HG03039 (cell line): ENCODE measurements around the gene GGACT.
A peak's percentile ranks its signal among the peaks of the same experiment; 100 is the strongest.
"Not testable (repeated sequence)": the region's sequence is repeated elsewhere in the genome, so short reads cannot be mapped to it uniquely, and the experiment has no call there.

ENCODE experiments used
- ATAC-seq: cut with Tn5 transposase; IDR thresholded peaks from one replicate; pipeline ENCODE4 v1.9.1; 2021; ENCODE audit warnings: mild to moderate bottlenecking, moderate library complexity; ENCODE audit not compliant: unreplicated experiment

Gene GGACT

DNA sequence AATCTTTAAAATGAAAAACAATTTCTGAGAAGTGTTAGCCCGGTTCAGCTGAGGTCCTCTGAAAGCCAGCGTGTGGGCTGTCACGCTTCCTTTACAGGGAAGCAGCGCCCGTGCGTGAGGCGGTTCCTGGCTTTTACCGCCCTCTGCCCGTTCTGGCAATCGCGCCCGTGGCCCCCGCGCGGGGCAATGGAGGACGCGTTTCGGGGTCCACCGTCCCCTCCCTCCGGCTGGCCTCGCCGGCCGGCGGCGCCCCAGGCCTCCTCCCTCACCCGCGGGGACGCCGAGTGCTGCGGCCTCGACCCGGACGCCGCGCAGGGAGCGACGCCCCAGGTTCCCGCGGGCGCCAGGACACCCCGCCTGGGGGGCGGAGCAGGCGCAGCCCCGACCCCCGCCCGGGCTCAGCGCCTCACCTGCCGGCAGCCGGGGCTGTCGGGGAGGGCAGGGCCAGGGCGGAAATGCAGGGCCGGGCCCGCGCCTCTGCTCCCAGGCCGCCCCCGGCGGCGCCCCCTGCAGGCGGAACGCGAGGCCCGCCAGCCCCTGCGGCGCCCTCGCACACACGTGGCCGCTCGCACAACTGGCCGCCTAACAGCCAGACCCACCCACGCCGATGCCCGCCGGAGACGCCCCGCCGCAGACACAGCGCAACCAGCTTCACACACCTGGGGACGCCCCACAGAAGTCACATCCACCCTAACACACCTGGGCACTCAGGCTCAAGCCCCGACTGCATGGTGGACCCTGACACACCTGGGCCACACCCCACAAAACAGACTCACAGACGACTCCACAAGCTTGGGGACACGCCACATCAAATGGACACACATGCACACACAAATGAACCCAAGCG lies at the start of gene GGACT:
Gene GGACT (minus strand): TSS at position 459 of the 847 bp plus-strand sequence. CDS start 56,198 bp downstream, outside the sequence.
- ATAC-seq = peak; percentile 96

DNA sequence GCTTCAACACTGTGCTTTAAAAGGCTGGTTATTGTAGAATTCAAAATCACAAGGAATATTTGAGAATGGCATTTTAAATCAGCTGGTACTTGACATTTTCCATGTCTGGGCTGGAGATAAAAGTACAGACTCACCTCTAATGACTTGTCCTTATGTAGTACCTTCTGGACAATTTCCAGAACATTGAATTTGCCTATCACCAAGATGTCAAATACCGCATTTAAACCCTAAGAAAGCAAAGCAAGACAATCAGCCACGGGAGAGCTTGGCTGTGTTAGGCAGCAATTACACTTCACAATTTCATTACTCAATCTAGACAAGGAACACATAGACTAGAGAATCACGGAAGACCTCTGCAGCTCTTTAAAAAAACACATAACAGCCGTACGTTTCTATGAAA lies 49.2 kb upstream of the GGACT start:
- ATAC-seq = no peak

DNA sequence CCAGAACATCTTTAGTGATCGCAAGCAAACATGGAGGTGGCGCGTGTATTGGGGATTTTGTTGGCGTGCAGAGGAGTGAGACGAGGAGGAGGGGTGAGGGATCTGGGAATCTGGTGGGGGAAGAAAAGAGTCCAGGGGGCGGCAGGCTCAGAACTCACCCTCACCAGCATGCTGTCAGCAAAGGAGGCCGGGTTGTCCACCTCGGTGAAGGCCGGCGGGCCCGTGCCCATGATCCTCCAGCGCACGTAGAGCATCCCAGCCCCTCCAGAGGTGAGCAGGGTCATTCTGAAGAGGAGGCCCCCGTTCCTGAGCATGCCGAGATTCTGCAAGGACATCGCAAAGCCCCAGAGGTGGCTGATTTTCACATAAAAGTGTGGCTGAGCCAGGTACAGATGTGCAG lies 48.8 kb upstream of the GGACT start:
- ATAC-seq = no peak

DNA sequence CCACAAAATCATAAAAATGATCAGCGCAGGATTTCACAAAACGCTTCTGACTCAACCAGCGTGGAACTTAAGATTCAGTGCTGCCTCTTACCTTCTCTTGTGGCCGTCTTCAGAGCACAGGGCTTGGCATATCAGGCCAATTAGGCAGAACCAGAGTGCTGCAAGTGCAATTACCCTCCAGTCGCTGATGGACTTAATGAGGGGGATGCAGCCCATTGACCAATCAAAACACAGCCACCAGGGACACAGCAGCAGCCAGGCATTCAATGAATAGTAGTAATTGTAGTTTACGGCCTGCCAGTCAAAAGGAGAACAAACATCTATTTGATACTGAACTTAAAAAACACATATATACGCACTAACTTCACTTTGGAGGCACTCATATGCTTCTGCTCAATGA lies 47.9 kb upstream of the GGACT start:
- no peak for ATAC-seq

DNA sequence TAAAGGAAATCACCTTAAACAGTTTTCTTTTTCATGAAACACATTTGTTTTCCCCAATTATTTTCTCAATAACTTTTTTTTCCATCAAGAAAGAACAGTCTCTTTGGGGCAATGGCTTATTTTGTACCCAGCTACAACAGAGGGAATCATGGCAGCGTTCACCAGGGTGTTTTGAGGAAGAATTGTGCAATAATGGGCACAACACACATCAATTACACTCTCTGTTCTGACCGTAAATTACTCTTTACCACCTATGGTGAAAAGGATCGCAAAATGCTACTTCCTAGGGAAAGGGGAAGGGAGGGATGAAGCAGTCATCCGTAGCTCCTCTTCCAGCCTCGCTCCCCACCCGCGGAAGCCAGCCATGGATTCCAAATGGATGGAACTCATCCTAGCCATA lies 47.4 kb upstream of the GGACT start:
- no peak for ATAC-seq

DNA sequence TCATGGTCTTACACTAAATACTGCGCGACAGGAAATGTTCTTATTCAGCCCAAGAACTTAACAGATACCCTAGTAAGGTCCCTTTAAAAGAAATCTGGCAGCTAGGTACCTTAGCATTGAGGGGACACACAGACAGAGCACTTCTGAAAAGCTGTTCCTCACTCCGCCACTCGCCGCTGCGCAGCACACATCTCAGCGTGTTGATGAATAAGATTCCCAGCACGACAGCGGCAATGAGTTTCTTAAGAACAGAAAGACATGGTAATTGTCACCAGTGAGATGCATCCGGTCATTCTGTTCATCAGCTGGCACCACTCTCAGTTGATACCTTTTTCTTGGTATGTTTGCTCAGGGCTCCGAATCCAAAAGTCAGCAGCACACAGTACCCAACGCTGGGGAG lies 46.1 kb upstream of the GGACT start:
- ATAC-seq = no peak

DNA sequence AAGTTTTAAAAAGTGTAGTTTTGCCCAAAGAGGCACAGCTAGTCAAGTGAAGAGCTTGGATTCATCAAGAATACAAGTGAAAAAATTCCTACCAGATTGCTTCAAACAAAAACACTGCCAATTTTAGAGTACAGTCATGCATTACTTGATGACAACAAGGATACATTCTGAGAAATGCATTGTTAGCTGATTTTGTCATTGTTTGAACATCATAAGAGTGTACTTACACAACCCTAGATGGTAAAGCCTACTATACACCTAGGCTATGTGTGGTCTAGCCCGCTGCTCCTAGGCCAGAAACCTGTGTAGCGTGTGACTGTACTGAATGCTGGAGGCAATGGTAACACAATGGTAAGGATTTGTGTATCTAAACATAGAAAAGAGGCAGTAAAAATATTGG lies 44.9 kb upstream of the GGACT start:
- no peak for ATAC-seq

DNA sequence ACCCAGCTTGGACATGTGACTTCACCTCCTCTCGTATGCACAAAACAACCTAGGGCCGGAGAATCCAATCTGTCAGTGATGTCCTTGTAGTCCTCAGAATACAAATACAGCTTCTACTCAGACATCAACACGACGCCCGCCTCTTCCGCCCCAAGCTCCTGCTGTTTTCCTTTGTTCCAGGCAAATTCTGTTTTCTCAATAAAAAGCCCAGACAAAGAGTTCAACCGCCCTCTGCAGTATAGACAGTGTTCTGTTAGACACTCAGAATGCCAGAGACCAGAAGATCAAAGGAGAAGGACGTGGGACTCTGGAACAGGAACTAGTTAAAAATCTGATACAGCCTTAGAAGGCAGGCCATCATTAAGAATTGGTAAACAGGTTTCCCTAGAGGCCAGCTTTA lies 42.0 kb upstream of the GGACT start:
- ATAC-seq = no peak

DNA sequence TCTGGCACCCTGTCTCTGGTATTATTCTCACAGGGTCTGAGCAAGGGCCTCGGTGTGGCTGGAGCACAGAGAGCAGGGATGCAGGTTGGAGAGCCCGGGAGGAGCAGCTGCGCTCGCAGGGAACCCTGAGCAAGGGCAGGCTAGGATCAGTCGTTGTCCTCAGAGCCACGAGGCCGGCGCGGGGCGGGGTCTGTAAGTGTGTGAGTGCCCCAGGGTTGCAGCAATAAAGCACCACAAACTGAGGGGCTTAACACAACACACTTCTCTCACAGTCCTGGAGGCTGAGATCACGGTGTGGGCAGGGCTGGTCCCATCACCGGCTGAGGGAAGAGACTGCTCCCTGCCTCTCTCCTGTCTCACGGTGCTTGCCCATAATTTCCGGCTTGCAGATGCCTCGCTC lies 38.5 kb upstream of the GGACT start:
- no peak for ATAC-seq

DNA sequence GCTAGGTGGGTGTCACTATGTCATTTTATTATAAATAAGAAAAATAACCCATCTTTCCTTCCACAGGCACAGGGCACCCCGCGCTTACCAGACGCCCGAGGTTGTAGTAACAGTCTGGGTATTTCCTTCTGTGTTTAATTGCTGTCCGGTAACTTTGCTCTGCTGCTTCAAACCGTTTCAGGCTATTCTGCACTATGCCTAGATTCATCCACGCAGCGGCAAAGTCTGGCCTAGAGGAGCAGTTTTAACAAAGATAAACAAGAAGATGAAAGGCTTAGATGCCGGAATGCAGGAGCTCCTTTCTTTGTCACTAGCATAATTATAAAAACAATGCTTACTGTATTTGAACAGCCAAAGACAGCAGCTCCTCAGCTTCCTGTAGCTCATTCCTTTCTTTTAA lies 36.9 kb upstream of the GGACT start:
- ATAC-seq = no peak

DNA sequence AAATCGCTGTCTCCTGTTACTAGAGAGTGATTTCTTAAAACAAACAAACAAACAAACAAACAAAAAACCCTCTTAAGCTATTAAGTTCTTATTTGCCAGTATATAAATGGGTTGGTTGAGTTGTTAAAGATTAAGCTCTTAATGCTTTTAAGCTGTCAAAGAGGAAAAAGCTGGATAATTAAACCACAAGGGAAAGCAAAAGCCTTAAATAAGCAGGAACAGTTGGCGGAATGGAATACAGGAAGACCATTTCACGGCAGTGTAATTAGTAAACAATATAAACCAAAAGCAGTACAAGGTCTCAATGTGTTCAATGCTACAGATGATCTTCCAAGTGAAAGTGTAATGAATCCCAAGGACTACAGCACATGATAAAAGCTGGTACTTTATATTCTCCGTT lies 32.2 kb upstream of the GGACT start:
- ATAC-seq = no peak

DNA sequence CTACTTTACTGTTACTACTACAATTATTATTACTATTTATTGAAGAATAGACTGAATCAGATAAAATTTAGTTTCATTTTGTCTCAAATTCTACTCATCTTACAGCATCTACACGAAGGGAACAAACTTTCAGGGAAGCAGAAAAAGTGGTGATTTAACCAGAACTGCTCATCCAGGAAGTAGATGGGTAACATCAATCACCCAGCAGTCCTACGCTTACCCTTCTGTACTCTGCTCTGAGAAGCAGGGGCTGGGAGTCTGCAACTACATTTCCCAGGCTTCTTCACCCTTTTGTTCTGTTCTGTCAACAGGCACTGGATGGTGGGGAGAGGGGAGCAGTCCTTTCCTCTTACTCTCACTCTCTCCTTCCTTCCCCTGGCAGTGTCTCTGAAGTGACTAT lies 31.4 kb upstream of the GGACT start:
- ATAC-seq = no peak

DNA sequence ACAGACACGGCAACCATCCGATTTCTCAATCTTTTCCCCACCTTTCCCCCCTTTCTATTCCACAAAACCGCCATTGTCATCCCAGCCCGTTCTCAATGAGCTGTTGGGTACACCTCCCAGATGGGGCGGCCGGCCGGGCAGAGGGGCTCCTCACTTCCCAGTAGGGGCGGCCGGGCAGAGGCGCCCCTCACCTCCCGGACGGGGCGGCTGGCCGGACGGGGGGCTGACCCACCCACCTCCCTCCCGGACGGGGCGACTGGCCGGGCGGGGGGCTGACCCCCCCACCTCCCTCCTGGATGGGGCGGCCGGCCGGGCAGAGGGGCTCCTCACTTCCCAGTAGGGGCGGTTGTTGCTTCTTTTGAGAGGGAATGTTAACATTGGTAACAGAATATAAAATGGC lies 30.3 kb upstream of the GGACT start:
- not testable (repeated sequence) for ATAC-seq

DNA sequence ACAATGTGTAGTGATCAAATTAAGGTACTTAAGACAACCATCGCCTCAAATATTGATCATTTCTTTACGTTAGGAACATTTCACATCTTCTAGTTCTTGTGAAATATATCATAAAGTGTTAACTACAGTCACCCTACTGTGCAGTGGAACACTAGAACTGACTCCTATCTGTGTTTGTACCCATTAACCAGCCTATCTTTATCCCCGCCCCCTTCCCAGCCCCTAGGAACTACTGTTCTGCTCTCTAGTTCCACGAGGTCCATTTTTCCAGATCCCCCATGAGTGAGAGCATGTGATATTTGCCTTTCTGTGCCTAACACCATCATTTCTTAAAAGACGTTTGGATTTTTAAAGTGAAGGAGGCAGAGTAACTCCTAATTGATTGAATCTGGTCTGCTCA lies 24.4 kb upstream of the GGACT start:
- no peak for ATAC-seq

DNA sequence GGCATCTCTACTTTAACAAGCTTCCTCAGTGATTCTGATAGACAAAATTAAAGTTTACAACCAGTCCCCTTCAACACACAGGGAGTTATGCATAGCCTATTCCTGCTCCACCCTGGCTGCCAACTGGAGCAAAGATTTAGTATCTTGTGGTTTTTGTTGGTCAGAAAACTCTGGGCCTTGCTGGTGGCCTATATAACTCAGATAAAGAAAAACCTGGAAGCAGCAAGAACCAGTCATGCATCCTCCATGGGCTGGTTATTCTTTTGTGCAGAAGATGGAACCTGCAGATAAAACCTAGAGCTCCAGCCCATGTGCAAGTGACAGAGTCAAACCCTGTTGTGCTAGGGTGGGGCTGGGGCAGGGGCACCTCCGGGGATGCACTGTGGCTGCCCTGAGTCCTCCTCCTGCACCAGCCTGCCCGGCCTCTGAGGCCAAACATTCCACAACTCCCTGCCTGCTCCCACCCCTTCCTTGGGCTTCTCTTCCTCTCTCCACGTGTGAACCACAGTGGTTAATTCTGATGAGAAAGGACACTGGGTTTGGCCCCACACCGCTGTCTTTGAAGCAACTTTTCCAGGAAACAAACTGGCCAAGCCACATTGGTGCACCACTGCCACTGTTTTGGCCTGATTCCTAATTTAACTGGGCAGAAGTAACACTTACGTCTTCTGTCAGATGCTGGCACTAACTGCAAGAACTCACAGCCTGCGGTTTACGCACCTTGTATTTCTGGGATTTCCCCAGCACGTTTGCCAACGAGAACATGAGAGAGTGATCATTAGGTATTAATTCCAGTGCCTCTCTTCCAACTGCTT lies 23.3 kb upstream of the GGACT start:
- no peak for ATAC-seq

DNA sequence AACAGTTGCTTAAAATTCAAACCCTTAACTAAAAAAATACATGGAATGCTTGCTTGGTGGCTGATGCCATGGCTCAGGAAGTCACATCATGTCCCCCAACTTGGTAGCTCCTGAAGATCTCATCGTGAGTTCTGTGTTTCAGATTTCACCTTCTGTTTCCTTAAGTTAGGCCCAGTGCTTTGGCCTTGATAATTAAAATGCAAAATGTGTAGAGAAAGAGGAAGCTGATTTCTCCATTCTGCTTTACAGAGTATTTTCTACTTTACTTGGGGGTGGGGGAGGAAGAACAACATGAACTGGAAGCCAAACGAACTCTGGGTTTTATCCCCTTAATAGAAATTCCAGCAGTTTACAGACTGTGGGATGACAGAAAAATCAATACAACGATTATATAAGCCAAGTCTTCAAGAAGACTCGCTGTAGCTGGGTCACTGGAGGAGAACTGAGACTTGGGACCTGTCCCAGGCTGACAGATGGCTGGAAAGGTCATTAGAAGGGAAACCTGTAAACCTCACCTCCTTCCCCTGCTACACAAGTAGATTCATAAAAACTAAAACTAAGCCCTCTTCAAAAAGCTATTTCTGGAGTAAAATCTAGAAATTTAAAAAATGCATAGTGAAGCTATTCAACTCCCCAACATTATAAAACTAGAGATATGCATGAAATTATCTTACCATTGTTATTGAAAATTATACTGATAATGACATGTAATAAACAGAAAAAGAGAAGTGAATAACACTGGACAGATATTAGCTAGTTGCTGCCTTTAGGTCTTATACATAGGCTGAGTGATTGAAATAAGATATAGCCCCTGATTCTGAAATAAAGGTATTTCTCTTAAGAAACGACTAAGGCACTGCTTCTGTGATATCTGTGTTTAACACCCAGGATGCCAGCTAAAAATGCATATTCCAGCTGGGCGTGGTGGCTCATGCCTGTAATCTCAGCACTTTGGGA lies 22.1 kb upstream of the GGACT start:
- ATAC-seq = no peak

DNA sequence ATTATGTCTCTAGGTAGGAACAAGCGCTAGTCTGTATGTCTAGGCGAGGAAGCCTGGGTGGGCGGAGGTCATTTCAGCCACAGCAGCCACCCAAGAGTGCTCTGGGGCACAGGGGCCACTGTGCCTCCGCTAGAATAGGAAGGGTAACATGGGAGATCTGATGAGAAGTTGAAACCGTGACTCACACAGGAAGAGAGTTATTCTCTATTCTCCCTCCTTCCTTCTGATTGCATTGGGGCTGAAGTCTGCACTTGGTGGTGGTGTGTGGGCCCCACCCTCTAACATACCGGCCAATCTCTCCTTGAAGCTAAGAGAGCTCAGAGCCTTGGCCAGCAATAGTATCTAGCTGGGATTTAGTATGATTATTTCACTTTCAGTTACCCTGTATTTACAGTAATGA lies 20.3 kb upstream of the GGACT start:
- peak; percentile 76 for ATAC-seq

DNA sequence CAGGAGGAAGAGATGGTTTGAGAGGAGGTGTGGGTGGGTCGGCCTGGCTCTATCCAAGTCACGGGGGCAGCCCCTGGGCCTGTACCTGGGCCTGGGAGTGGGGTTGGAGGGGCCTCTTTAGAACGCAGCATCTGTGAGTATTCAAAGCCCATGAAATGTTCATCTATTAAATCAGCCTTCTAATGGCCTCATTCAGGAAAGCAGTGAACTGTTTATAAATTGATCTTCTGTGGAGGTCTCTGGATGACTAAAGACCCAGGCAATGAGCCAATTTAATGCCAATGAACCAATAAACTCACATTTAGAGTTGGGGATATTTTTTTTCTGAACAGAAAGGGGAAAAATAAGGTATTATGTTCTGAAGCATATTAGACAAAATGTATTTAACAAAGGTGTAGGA lies 19.9 kb upstream of the GGACT start:
- no peak for ATAC-seq

DNA sequence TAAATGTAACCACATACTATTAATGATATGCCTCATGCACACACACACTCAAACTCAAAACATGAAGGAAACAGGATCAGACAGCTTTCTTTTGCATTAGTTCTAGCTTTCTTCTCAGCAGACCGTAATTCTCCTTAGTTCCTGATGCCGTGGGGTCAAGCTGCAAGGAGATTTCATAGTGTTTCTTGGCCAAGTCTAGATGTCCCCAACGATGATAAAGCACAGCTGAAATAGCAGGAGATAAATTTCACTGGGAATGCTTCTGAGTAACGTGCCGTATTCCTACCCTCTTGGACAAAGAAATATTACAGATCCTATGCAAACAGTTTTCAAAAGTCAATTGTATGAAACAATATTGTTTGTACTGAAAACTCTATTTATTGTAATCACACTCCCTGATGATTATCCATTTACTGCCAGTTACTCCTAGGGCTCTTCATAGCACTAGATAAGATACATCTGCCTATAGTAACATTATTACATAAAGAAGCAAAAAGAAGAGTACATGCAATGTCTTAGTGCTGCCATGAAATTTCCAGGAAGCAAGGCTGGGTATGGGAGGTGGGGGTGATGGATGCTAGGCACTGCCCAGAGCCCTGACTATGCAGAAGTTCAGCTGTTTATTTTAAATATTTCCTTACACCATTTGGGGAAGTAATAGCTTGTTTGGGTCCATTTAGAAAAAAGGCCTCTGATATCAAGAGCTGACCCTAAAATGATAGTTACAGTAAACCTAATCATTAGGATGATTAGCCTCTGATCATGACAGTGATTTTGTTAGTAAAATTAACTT lies 16.5 kb upstream of the GGACT start:
- no peak for ATAC-seq

DNA sequence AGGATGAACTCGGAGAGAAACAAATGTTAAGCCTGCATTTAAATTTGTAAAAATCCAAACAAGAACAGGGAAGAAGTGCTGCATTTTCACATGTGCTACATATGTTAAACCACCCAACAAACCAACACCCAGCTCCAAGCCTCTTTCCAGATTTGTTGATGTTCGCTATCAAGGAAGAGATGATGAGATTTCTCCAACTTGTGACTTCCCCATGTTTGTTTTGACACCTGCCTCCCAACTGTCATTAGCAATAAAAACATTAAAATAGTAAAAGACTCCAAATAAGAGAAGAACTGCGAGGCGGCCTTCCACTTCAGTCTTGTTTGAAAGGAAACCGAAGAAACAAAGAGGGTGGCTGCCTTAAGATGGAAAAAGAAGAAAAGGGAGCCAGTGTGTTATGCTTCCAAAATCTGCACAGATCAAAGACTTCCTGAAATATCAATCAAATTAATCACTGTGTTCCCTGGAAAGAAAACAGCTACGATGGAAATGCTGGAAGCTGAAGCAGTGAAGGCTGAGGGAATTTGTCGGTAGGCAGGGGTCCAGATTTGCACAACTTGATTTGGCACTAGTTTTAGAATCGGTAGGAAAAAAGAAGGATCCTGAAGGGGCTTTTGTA lies 14.0 kb upstream of the GGACT start:
- no peak for ATAC-seq
